HepG2 (cell line): ENCODE data around the gene CTRB2. TPM values are rescaled to one million over a fixed set of nuclear protein-coding genes. Genes with fewer than 3 reads are reported as not detected.

Experiments used
- ESRRA ChIP-seq: sonication (generic); formaldehyde crosslinking; IDR thresholded peaks from 2 replicates; pipeline ENCODE4 v1.5.1; 2020; ENCODE audit warnings: mild to moderate bottlenecking, low read depth, missing genetic modification reagents
- HNRNPUL1 ChIP-seq: fragments of 200-400 bp; formaldehyde crosslinking; IDR thresholded peaks from 2 replicates; pipeline ENCODE4 v1.6.1; 2017; ENCODE audit warnings: low read depth, mild to moderate bottlenecking, low read length, moderate library complexity
- MTA3 ChIP-seq: sonication (generic); formaldehyde crosslinking; IDR thresholded peaks from 2 replicates; pipeline ENCODE4 v1.4.0; 2020; ENCODE audit warnings: missing genetic modification reagents
- MXI1 ChIP-seq: IDR thresholded peaks from 3 replicates; pipeline ENCODE4 v1.6.1; 2012; ENCODE audit warnings: low read depth, low read length, inconsistent platforms, borderline replicate concordance
- ONECUT2 ChIP-seq: sonication (generic); formaldehyde crosslinking; IDR thresholded peaks from 2 replicates; pipeline ENCODE4 v1.4.0; 2020; ENCODE audit warnings: missing genetic modification reagents
- PPARG ChIP-seq: conservative IDR thresholded peaks from 2 replicates; pipeline ENCODE4 v1.6.1; 2016; ENCODE audit warnings: missing biosample characterization, missing genetic modification reagents
- SRSF1 ChIP-seq: fragments of 200-400 bp; formaldehyde crosslinking; optimal IDR thresholded peaks from 2 replicates; pipeline ENCODE3; 2017; ENCODE audit warnings: mild to moderate bottlenecking, low read depth, low read length, moderate library complexity
- ZIK1 ChIP-seq: sonication (generic); formaldehyde crosslinking; IDR thresholded peaks from 2 replicates; pipeline ENCODE4 v1.5.0; 2020; ENCODE audit warnings: mild to moderate bottlenecking, low read depth, missing genetic modification reagents, borderline replicate concordance
- ZNF274 ChIP-seq: sonication (generic); formaldehyde crosslinking; IDR thresholded peaks from 2 replicates; pipeline ENCODE4 v1.5.1; 2020; ENCODE audit warnings: mild to moderate bottlenecking, missing genetic modification reagents
- ZNF562 ChIP-seq: sonication (generic); formaldehyde crosslinking; IDR thresholded peaks from 2 replicates; pipeline ENCODE4 v1.8.0; 2022; ENCODE audit warnings: missing genetic modification reagents, borderline replicate concordance
- ZNF570 ChIP-seq: sonication (generic); formaldehyde crosslinking; IDR thresholded peaks from 2 replicates; pipeline ENCODE4 v1.4.0; 2020; ENCODE audit warnings: mild to moderate bottlenecking, missing genetic modification reagents, borderline replicate concordance
- polyA plus RNA-seq, 8 experiments: library from polyadenylated mRNA; depleted of rRNA in 3 of 8; stranded (reverse) in 7 of 8; unstranded in 1 of 8; fragments of >200 nt; fragmentation: Illumina TruSeq in 4 of 8; extraction: Trizol in 4 of 8; gene quantifications; 2 replicates each; pipeline versions ENCODE4 v1.2.1 to v1.2.3, GENCODE V29; 2011 to 2016; ENCODE audit warnings: low read depth in 4 of 8, missing spikeins in 1 of 8, mixed read lengths in 1 of 8; ENCODE audit not compliant: insufficient read depth in 1 of 8
- total RNA-seq, 5 experiments: library from RNA; depleted of rRNA; stranded (reverse); fragments of >200 nt; fragmentation: Illumina TruSeq; extraction: Trizol; gene quantifications; 2 replicates each; pipeline ENCODE4 v1.2.3, GENCODE V29; 2016; ENCODE audit warnings: low read depth in 1 of 5
- TF ChIP-seq, protein P1 (sequence below): sonication (generic); formaldehyde crosslinking; IDR thresholded peaks from 2 replicates; pipeline ENCODE4 v1.4.0; 2020; ENCODE audit warnings: missing genetic modification reagents, borderline replicate concordance
- TF ChIP-seq, protein P2 (sequence below): sonication (generic); formaldehyde crosslinking; IDR thresholded peaks from 2 replicates; pipeline ENCODE4 v1.5.0; 2020; ENCODE audit warnings: missing genetic modification reagents

CTRB2 gene
- total and polyA plus RNA-seq, 2 of the 13 experiments (the other 11 are each of a cell fraction or from before 2014, with no cell fraction given): 0.13 TPM; not detected in 1

- TF ChIP-seq, protein P1, sequence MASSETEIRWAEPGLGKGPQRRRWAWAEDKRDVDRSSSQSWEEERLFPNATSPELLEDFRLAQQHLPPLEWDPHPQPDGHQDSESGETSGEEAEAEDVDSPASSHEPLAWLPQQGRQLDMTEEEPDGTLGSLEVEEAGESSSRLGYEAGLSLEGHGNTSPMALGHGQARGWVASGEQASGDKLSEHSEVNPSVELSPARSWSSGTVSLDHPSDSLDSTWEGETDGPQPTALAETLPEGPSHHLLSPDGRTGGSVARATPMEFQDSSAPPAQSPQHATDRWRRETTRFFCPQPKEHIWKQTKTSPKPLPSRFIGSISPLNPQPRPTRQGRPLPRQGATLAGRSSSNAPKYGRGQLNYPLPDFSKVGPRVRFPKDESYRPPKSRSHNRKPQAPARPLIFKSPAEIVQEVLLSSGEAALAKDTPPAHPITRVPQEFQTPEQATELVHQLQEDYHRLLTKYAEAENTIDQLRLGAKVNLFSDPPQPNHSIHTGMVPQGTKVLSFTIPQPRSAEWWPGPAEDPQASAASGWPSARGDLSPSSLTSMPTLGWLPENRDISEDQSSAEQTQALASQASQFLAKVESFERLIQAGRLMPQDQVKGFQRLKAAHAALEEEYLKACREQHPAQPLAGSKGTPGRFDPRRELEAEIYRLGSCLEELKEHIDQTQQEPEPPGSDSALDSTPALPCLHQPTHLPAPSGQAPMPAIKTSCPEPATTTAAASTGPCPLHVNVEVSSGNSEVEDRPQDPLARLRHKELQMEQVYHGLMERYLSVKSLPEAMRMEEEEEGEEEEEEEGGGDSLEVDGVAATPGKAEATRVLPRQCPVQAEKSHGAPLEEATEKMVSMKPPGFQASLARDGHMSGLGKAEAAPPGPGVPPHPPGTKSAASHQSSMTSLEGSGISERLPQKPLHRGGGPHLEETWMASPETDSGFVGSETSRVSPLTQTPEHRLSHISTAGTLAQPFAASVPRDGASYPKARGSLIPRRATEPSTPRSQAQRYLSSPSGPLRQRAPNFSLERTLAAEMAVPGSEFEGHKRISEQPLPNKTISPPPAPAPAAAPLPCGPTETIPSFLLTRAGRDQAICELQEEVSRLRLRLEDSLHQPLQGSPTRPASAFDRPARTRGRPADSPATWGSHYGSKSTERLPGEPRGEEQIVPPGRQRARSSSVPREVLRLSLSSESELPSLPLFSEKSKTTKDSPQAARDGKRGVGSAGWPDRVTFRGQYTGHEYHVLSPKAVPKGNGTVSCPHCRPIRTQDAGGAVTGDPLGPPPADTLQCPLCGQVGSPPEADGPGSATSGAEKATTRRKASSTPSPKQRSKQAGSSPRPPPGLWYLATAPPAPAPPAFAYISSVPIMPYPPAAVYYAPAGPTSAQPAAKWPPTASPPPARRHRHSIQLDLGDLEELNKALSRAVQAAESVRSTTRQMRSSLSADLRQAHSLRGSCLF: no peak
- TF ChIP-seq HNRNPUL1 (no peak), ZNF274 (no peak), SRSF1 (peak; percentile 35), ZNF562 (CRISPR knock-in tag) (no peak), ESRRA (CRISPR knock-in tag) (no peak), MTA3 (CRISPR knock-in tag) (no peak), ZIK1 (CRISPR knock-in tag) (no peak; the same call in 1 of the 2 replicates), MXI1 (no peak), ZNF570 (CRISPR knock-in tag) (no peak), PPARG (CRISPR knock-in tag) (0 out of 2 replicates have a peak, but pooled peaks have one; percentile 13), ONECUT2 (CRISPR knock-in tag) (no peak)
- TF ChIP-seq, protein P2, sequence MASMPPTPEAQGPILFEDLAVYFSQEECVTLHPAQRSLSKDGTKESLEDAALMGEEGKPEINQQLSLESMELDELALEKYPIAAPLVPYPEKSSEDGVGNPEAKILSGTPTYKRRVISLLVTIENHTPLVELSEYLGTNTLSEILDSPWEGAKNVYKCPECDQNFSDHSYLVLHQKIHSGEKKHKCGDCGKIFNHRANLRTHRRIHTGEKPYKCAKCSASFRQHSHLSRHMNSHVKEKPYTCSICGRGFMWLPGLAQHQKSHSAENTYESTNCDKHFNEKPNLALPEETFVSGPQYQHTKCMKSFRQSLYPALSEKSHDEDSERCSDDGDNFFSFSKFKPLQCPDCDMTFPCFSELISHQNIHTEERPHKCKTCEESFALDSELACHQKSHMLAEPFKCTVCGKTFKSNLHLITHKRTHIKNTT (CRISPR knock-in tag): no peak
These were observed 20.6 kb upstream of the CTRB2 start (continued) for GRCh38 chr16:75227361-75228142.
